ENCODE measurements around the gene LRRN1.

- TF ChIP-seq CTCF (IDR thresholded peaks at IDR 0.05) (no peak), POLR2A (IDR thresholded peaks at IDR 0.05) (no peak)
These were observed 37.6 kb downstream of the LRRN1 start for GRCh38 chr3:3836845-3837244.

Data from lower leg skin (tissue), 3 donors.